Measurements from ENCODE around the gene MYOC.

The MYOC gene

DNA sequence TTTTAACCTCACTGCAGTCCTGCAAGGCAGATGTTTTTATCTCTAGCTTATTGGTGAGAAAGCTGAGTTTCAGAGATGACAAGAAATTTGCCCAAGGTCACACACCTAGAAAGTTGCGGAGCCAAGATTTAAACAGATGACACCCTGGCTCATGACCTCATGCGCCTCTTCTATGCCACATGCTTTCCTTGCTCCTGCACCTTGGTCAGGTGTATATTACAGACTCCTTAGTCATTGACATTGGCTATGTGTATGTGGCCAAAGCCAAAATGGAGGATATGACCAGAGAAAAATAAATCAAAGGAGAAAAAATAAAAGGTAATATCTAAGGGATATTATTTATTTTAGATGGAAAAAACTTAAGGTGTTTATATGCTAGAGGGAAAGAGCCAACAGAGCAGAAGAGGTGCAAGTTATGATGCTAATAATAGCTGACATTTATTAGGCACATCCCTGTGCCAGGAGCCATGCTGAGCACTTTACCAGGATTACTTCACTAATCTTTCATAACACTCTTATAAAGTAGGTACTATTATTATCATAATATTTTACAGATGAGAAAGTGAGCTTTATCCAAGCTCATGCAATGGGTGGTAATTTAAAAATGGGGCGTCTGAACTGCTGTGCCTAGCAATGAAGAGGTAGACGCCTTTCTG is 13.8 kb upstream of the MYOC start:
- H3K4me3 ChIP-seq (ENCODE audit: low read depth, low read length) = no peak overlapping the region
- no peaks in the 10 kb centered on the region for H3K36me3 ChIP-seq (ENCODE audit: control insufficient read depth, insufficient read depth, low read length)
- no peaks in the 10 kb centered on the region for H3K9me3 ChIP-seq (ENCODE audit: control insufficient read depth, low read length)
- H3K27ac ChIP-seq = no peak overlapping the region
- H3K4me2 ChIP-seq (ENCODE audit: low read length) = no peak overlapping the region
- no peaks in the 10 kb centered on the region for H3K27me3 ChIP-seq (ENCODE audit: control insufficient read depth, insufficient read depth, low read length)
- H2AFZ ChIP-seq = no peak overlapping the region
- H3K4me1 ChIP-seq = no peaks in the 10 kb centered on the region
- no peaks in the 10 kb centered on the region for H3K79me2 ChIP-seq
- no peak overlapping the region for H3K9ac ChIP-seq
- TF ChIP-seq, protein P1, sequence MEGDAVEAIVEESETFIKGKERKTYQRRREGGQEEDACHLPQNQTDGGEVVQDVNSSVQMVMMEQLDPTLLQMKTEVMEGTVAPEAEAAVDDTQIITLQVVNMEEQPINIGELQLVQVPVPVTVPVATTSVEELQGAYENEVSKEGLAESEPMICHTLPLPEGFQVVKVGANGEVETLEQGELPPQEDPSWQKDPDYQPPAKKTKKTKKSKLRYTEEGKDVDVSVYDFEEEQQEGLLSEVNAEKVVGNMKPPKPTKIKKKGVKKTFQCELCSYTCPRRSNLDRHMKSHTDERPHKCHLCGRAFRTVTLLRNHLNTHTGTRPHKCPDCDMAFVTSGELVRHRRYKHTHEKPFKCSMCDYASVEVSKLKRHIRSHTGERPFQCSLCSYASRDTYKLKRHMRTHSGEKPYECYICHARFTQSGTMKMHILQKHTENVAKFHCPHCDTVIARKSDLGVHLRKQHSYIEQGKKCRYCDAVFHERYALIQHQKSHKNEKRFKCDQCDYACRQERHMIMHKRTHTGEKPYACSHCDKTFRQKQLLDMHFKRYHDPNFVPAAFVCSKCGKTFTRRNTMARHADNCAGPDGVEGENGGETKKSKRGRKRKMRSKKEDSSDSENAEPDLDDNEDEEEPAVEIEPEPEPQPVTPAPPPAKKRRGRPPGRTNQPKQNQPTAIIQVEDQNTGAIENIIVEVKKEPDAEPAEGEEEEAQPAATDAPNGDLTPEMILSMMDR (IDR thresholded peaks at IDR 0.05) = no peak

DNA sequence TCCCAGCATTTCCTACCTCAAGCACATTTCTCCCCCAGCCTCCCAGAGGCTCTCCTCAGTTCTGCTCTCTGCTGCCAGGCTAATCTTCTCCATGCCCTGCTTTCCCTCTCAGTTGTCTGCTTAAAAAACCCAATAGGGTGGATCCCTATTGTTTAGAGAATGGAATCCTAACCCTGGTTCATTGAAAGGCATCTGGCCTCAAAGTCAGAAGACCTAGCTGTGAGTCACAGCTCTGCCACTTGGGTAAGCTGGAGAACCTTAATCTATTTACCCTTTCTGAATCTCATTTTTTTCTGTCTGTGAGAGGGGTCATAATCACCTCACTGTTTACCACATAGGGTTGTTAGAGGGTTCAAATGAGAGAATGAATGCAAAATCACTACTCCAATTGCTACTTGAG is 12.5 kb upstream of the MYOC start:
- no peaks in the 10 kb centered on the region for H3K4me1 ChIP-seq
- TF ChIP-seq, protein P1 (IDR thresholded peaks at IDR 0.05) = no peak

DNA sequence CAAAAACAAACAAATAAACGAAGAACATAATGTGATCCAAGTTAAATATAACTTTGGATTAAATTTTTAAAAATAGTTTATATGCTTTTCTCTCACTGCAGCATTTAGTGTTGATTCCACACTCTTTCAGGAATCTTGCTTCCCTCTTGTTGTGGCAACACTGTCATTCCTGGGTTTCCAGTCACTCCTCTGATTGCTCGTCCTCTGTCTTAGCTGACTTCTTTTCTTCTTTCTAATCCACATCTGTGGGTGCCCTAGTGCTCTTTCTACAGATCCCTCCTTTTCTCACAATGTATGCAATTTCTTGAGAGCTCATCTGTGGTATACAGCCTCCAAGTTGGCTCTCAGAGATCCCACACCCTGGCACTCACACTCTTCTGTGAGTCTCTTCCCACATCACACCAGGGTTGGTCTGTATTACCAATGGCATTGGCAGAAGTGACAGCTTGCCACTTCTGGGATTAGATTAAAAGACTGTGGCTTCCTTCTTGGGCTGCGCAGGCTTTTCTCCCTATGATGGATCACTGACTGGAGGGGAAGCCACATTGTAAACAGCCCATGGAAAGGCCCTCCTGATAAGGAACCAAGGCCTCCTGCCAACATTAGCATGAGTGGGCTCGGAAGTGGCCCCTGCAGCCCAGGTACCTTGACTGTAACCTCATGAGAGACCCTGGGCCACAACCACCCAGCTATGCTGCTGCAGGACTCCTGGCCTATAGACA is 11.5 kb upstream of the MYOC start:
- no peaks in the 10 kb centered on the region for H3K9me3 ChIP-seq (ENCODE audit: control insufficient read depth, low read length)
- no peaks in the 10 kb centered on the region for H3K36me3 ChIP-seq (ENCODE audit: control insufficient read depth, insufficient read depth, low read length)
- H3K4me1 ChIP-seq = no peaks in the 10 kb centered on the region
- TF ChIP-seq, protein P1 (IDR thresholded peaks at IDR 0.05) = no peak
- H3K79me2 ChIP-seq = no peaks in the 10 kb centered on the region
- no peak overlapping the region for H2AFZ ChIP-seq
- H3K27ac ChIP-seq = no peak overlapping the region
- no peak overlapping the region for H3K4me2 ChIP-seq (ENCODE audit: low read length)
- H3K9ac ChIP-seq = no peak overlapping the region
- no peak overlapping the region for H3K4me3 ChIP-seq (ENCODE audit: low read depth, low read length)
- H3K27me3 ChIP-seq (ENCODE audit: control insufficient read depth, insufficient read depth, low read length) = no peaks in the 10 kb centered on the region

More for the DNA sequence above, 12.5 kb upstream of the MYOC start:
- H3K4me2 ChIP-seq (ENCODE audit: low read length) = no peak overlapping the region
- no peak overlapping the region for H3K4me3 ChIP-seq (ENCODE audit: low read depth, low read length)
- H3K9ac ChIP-seq = no peak overlapping the region
- no peak overlapping the region for H3K27ac ChIP-seq
- H3K79me2 ChIP-seq = no peaks in the 10 kb centered on the region
- H2AFZ ChIP-seq = no peak overlapping the region
- H3K36me3 ChIP-seq (ENCODE audit: control insufficient read depth, insufficient read depth, low read length) = no peaks in the 10 kb centered on the region
- H3K9me3 ChIP-seq (ENCODE audit: control insufficient read depth, low read length) = no peaks in the 10 kb centered on the region
- H3K27me3 ChIP-seq (ENCODE audit: control insufficient read depth, insufficient read depth, low read length) = no peaks in the 10 kb centered on the region

DNA sequence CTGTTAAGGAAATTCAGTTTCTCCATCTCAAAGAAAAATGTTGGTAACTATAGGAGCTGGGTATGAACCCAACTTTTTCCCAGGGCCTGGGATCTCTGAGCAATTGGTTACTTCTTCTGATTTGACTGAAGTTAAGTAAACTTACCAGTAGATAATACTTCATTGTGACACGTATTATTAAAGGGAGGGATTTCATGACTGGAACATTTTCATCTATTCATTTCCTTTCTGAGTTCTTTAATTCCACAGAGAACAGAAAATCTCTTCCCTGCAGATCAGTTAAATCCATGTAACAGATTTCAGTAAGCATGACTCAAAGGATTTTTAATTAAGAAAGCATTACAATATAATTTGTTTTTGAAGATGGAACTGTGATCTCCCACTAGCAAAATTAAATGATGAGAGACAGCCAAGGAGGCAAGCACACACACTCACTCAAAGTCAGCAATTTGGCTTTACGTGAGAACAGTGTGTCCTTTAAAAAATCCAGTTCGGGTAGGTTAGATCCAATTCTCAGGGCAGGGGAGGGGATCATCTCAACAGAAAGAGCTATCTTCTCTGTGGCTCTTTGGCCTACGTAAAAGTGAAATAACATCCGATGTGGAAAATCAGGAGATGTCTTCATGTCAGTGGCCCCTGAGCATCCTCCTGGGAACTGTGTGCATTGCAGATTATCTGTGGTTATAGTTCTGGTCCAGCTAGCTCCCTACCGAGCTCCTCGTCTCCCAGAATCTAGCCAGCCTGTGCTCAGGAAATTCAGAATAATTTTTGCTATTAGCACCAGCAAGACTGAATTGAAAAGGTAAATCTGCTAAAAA is 10.8 kb upstream of the MYOC start:
- H2AFZ ChIP-seq = no peak overlapping the region
- TF ChIP-seq, protein P1 (IDR thresholded peaks at IDR 0.05) = no peak
- H3K36me3 ChIP-seq (ENCODE audit: control insufficient read depth, insufficient read depth, low read length) = no peaks in the 10 kb centered on the region
- H3K27ac ChIP-seq = no peak overlapping the region
- H3K9me3 ChIP-seq (ENCODE audit: control insufficient read depth, low read length) = no peaks in the 10 kb centered on the region
- no peaks in the 10 kb centered on the region for H3K4me1 ChIP-seq
- H3K4me3 ChIP-seq (ENCODE audit: low read depth, low read length) = no peak overlapping the region
- no peak overlapping the region for H3K9ac ChIP-seq
- no peak overlapping the region for H3K4me2 ChIP-seq (ENCODE audit: low read length)
- no peaks in the 10 kb centered on the region for H3K79me2 ChIP-seq
- H3K27me3 ChIP-seq (ENCODE audit: control insufficient read depth, insufficient read depth, low read length) = no peaks in the 10 kb centered on the region
